MM.1S (cell line): ENCODE results near the gene WFDC1.

ENCODE experiments used
- EZH2phosphoT487 ChIP-seq: fragments of 300-600 bp; sonication (generic); IDR thresholded peaks from 2 replicates; pipeline ENCODE4 v1.6.1; 2018; ENCODE audit warnings: antibody characterized with exemption, low read length
- TF ChIP-seq, protein P1 (sequence below): fragments of 300-600 bp; sonication (generic); IDR thresholded peaks from 2 replicates; pipeline ENCODE4 v1.5.1; 2016; ENCODE audit warnings: antibody characterized with exemption, low read length, mixed read lengths

DNA sequence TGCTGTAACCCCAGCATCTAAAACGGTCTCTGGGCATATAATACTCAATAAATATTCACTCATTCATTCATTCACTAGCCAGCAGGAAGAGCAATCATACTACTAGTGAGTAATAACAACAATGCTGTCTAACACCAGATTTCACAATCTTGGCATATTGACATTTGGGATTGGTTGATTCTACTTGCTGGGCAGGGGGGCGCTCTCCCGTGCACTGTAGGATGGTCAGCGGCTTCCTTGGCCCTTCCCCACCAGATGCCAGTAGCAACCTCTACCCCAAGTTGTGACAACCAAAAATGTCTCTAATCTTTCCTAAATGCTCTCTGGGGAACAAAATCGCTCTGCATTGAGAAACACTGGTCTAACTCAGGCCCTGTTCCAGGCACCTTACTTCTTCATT lies 20.7 kb downstream of the WFDC1 start:
- TF ChIP-seq, protein P1, sequence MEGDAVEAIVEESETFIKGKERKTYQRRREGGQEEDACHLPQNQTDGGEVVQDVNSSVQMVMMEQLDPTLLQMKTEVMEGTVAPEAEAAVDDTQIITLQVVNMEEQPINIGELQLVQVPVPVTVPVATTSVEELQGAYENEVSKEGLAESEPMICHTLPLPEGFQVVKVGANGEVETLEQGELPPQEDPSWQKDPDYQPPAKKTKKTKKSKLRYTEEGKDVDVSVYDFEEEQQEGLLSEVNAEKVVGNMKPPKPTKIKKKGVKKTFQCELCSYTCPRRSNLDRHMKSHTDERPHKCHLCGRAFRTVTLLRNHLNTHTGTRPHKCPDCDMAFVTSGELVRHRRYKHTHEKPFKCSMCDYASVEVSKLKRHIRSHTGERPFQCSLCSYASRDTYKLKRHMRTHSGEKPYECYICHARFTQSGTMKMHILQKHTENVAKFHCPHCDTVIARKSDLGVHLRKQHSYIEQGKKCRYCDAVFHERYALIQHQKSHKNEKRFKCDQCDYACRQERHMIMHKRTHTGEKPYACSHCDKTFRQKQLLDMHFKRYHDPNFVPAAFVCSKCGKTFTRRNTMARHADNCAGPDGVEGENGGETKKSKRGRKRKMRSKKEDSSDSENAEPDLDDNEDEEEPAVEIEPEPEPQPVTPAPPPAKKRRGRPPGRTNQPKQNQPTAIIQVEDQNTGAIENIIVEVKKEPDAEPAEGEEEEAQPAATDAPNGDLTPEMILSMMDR = no peak
- TF ChIP-seq EZH2phosphoT487 = no peak
